ENCODE measurements around the gene ALPI.
"Not testable (repeated sequence)": the region's sequence is repeated elsewhere in the genome, so short reads cannot be mapped to it uniquely, and the experiment has no call there.

The ALPI gene

GRCh38 chr2:232431705-232432590, 24.0 kb upstream of the ALPI start:
- H3K27me3 ChIP-seq (ENCODE audit: insufficient read depth, low read length): peaks cover 21% of the 10 kb centered on the region
- no peak overlapping the region for H3K4me3 ChIP-seq (ENCODE audit: low read length)
- no peaks in the 10 kb centered on the region for H3K4me1 ChIP-seq (ENCODE audit: insufficient read depth, low read length)
- no peaks in the 10 kb centered on the region for H3K9me3 ChIP-seq (ENCODE audit: low read length)
- no peaks in the 10 kb centered on the region for H3K36me3 ChIP-seq (ENCODE audit: insufficient read depth, low read length)
- no peak overlapping the region for H2AFZ ChIP-seq (ENCODE audit: low read depth, low read length)

GRCh38 chr2:232432598-232433184, 23.3 kb upstream of the ALPI start:
- H3K9me3 ChIP-seq (ENCODE audit: low read length): no peaks in the 10 kb centered on the region
- H3K36me3 ChIP-seq (ENCODE audit: insufficient read depth, low read length): no peaks in the 10 kb centered on the region
- no peaks in the 10 kb centered on the region for H3K4me1 ChIP-seq (ENCODE audit: insufficient read depth, low read length)
- no peak overlapping the region for H2AFZ ChIP-seq (ENCODE audit: low read depth, low read length)
- H3K27me3 ChIP-seq (ENCODE audit: insufficient read depth, low read length): peaks cover 21% of the 10 kb centered on the region
- H3K4me3 ChIP-seq (ENCODE audit: low read length): no peak overlapping the region

GRCh38 chr2:232433622-232434021, 22.3 kb upstream of the ALPI start:
- not testable (repeated sequence) for H3K36me3 ChIP-seq (ENCODE audit: insufficient read depth, low read length); H3K4me3 ChIP-seq (ENCODE audit: low read length); H2AFZ ChIP-seq (ENCODE audit: low read depth, low read length); H3K4me1 ChIP-seq (ENCODE audit: insufficient read depth, low read length); H3K9me3 ChIP-seq (ENCODE audit: low read length)
- H3K27me3 ChIP-seq (ENCODE audit: insufficient read depth, low read length): peaks cover 26% of the 10 kb centered on the region

- H3K4me3 ChIP-seq (ENCODE audit: low read length): no peak overlapping the region
- H2AFZ ChIP-seq (ENCODE audit: low read depth, low read length): no peak overlapping the region
- no peaks in the 10 kb centered on the region for H3K36me3 ChIP-seq (ENCODE audit: insufficient read depth, low read length)
- no peaks in the 10 kb centered on the region for H3K4me1 ChIP-seq (ENCODE audit: insufficient read depth, low read length)
- H3K27me3 ChIP-seq (ENCODE audit: insufficient read depth, low read length): peaks cover 26% of the 10 kb centered on the region
- H3K9me3 ChIP-seq (ENCODE audit: low read length): no peaks in the 10 kb centered on the region
These were observed 21.9 kb upstream of the ALPI start for GRCh38 chr2:232434091-232434490.

GRCh38 chr2:232434563-232435374, 21.2 kb upstream of the ALPI start:
- Histone ChIP-seq H3K4me1 (ENCODE audit: insufficient read depth, low read length) (no peaks in the 10 kb centered on the region), H3K27me3 (ENCODE audit: insufficient read depth, low read length) (peaks cover 26% of the 10 kb centered on the region)

GRCh38 chr2:232435375-232435648, 20.6 kb upstream of the ALPI start:
- H2AFZ ChIP-seq (ENCODE audit: low read depth, low read length): no peak overlapping the region
- H3K9me3 ChIP-seq (ENCODE audit: low read length): no peaks in the 10 kb centered on the region
- H3K27me3 ChIP-seq (ENCODE audit: insufficient read depth, low read length): peaks cover 26% of the 10 kb centered on the region
- peaks cover 2% of the 10 kb centered on the region for H3K4me1 ChIP-seq (ENCODE audit: insufficient read depth, low read length)
- H3K36me3 ChIP-seq (ENCODE audit: insufficient read depth, low read length): no peaks in the 10 kb centered on the region
- no peak overlapping the region for H3K4me3 ChIP-seq (ENCODE audit: low read length)

More at GRCh38 chr2:232434563-232435374, 21.2 kb upstream of the ALPI start:
- Histone ChIP-seq H3K4me3 (ENCODE audit: low read length) (no peak overlapping the region), H2AFZ (ENCODE audit: low read depth, low read length) (no peak overlapping the region), H3K9me3 (ENCODE audit: low read length) (no peaks in the 10 kb centered on the region), H3K36me3 (ENCODE audit: insufficient read depth, low read length) (no peaks in the 10 kb centered on the region)

- no peak overlapping the region for H3K4me3 ChIP-seq (ENCODE audit: low read length)
- H3K27me3 ChIP-seq (ENCODE audit: insufficient read depth, low read length): peaks cover 21% of the 10 kb centered on the region
These were observed 20.1 kb upstream of the ALPI start for GRCh38 chr2:232435805-232436204.

GRCh38 chr2:232436381-232437194, 19.4 kb upstream of the ALPI start:
- Histone ChIP-seq H3K36me3 (ENCODE audit: insufficient read depth, low read length) (no peaks in the 10 kb centered on the region), H3K4me1 (ENCODE audit: insufficient read depth, low read length) (peaks cover 2% of the 10 kb centered on the region), H2AFZ (ENCODE audit: low read depth, low read length) (no peak overlapping the region), H3K27me3 (ENCODE audit: insufficient read depth, low read length) (peaks cover 26% of the 10 kb centered on the region), H3K4me3 (ENCODE audit: low read length) (no peak overlapping the region), H3K9me3 (ENCODE audit: low read length) (no peaks in the 10 kb centered on the region)

More at GRCh38 chr2:232435805-232436204, 20.1 kb upstream of the ALPI start:
- Histone ChIP-seq H3K9me3 (ENCODE audit: low read length) (no peaks in the 10 kb centered on the region), H2AFZ (ENCODE audit: low read depth, low read length) (no peak overlapping the region), H3K4me1 (ENCODE audit: insufficient read depth, low read length) (peaks cover 2% of the 10 kb centered on the region), H3K36me3 (ENCODE audit: insufficient read depth, low read length) (no peaks in the 10 kb centered on the region)

DNA sequence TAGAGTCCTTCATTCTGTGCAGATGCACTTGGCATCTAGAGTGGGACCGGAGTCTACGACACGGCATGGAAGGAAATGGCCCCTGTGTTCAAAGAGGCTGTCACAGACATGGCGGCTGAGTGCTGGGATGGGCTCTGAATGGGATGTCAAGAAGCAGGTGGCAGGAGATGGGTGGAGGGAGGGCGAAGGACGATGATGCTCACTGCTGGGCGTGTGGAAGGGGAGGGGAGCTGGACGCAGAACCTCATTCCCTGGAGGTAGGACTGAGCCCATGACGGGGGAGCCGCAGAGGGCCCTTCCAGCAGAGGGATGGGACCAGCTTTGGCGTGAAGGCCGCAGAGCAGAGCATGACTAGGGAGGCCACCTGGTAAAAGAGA, 18.8 kb upstream of the ALPI start:
- no peaks in the 10 kb centered on the region for H3K36me3 ChIP-seq (ENCODE audit: insufficient read depth, low read length)
- peaks cover 30% of the 10 kb centered on the region for H3K27me3 ChIP-seq (ENCODE audit: insufficient read depth, low read length)
- peaks cover 2% of the 10 kb centered on the region for H3K4me1 ChIP-seq (ENCODE audit: insufficient read depth, low read length)
- no peak overlapping the region for H2AFZ ChIP-seq (ENCODE audit: low read depth, low read length)
- H3K4me3 ChIP-seq (ENCODE audit: low read length): no peak overlapping the region
- no peaks in the 10 kb centered on the region for H3K9me3 ChIP-seq (ENCODE audit: low read length)

GRCh38 chr2:232438091-232438490, 17.9 kb upstream of the ALPI start:
- Histone ChIP-seq H3K9me3 (ENCODE audit: low read length) (no peaks in the 10 kb centered on the region), H3K4me1 (ENCODE audit: insufficient read depth, low read length) (peaks cover 2% of the 10 kb centered on the region), H2AFZ (ENCODE audit: low read depth, low read length) (no peak overlapping the region), H3K4me3 (ENCODE audit: low read length) (no peak overlapping the region), H3K27me3 (ENCODE audit: insufficient read depth, low read length) (peaks cover 28% of the 10 kb centered on the region), H3K36me3 (ENCODE audit: insufficient read depth, low read length) (no peaks in the 10 kb centered on the region)

GRCh38 chr2:232438951-232439757, 16.8 kb upstream of the ALPI start:
- Histone ChIP-seq H3K4me1 (ENCODE audit: insufficient read depth, low read length) (peaks cover 2% of the 10 kb centered on the region), H2AFZ (ENCODE audit: low read depth, low read length) (no peak overlapping the region), H3K27me3 (ENCODE audit: insufficient read depth, low read length) (peaks cover 25% of the 10 kb centered on the region), H3K4me3 (ENCODE audit: low read length) (no peak overlapping the region), H3K9me3 (ENCODE audit: low read length) (no peaks in the 10 kb centered on the region), H3K36me3 (ENCODE audit: insufficient read depth, low read length) (no peaks in the 10 kb centered on the region)

DNA sequence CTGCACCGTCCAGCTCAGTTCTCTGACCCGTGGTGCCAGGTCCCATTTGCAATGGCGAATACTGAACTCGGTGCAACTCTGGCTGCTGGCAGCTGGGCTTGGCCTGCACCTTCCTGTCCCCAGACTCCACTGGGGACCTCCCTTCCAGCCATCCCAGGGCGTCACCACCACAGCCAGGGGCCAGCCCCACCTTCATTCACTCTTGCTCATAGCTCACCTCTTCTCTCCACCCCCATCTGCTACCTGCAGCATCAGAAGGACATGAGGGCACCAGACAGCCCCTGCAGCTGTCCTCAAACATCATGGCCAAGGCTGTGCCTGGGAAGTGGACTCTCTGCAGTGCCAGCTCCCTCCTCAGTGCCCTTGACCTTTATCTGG, 16.2 kb upstream of the ALPI start:
- Histone ChIP-seq H3K9me3 (ENCODE audit: low read length) (no peaks in the 10 kb centered on the region), H3K4me1 (ENCODE audit: insufficient read depth, low read length) (peaks cover 2% of the 10 kb centered on the region), H2AFZ (ENCODE audit: low read depth, low read length) (no peak overlapping the region), H3K36me3 (ENCODE audit: insufficient read depth, low read length) (no peaks in the 10 kb centered on the region), H3K27me3 (ENCODE audit: insufficient read depth, low read length) (peaks cover 19% of the 10 kb centered on the region), H3K4me3 (ENCODE audit: low read length) (no peak overlapping the region)
